GM12878 (cell line): ENCODE data around the gene IDH3G. TPM values are rescaled to one million over a fixed set of nuclear protein-coding genes. Genes with fewer than 3 reads are reported as not detected.

Experiments
- CHD2 ChIP-seq: IDR thresholded peaks from 2 replicates; pipeline ENCODE4 v1.6.1; 2011; ENCODE audit warnings: low read depth, low read length, improper control_type of control experiment, borderline replicate concordance
- EP300 ChIP-seq, 2 experiments: fragments of 150-350 bp in 1 of 2; IDR thresholded peaks; 2 replicates each; pipeline ENCODE4 v1.6.1; 2011 to 2012; ENCODE audit warnings: low read depth in 2 of 2, low read length in 2 of 2, borderline replicate concordance in 1 of 2, improper control_type of control experiment in 1 of 2, inconsistent platforms in 1 of 2; ENCODE audit not compliant: control insufficient read depth in 1 of 2
- HDGF ChIP-seq: fragments of 450-650 bp; IDR thresholded peaks from 2 replicates; pipeline ENCODE4 v1.6.1; 2016; ENCODE audit warnings: antibody characterized with exemption
- PAX5 ChIP-seq: IDR thresholded peaks from 2 replicates; pipeline ENCODE4 v1.6.1; 2011; ENCODE audit warnings: low read depth, low read length, borderline replicate concordance
- polyA plus RNA-seq, 11 experiments: library from polyadenylated mRNA; depleted of rRNA in 4 of 11; unstranded in 6 of 11; stranded (reverse) in 5 of 11; fragments of >200 nt; fragmentation: Nextera tagmentation in 4 of 11; fragmentation: Illumina TruSeq in 1 of 11; extraction: Ambion mirVana in 4 of 11; extraction: Trizol in 1 of 11; gene quantifications; 1 replicate in 1 of 11; 2 replicates in 10 of 11; pipeline versions ENCODE4 v1.2.1 to v1.2.3, GENCODE V29; 2011 to 2016; ENCODE audit warnings: inconsistent platforms in 2 of 11, missing spikeins in 2 of 11, low read depth in 1 of 11
- total RNA-seq, 4 experiments: library from RNA; depleted of rRNA in 3 of 4; stranded (reverse); fragments of >200 nt in 3 of 4; fragmentation: Illumina TruSeq in 1 of 4; extraction: Trizol in 1 of 4; gene quantifications; 2 replicates each; pipeline versions ENCODE4 v1.2.1 to v1.2.3, GENCODE V29; 2013 to 2021
- TF ChIP-seq, protein P1 (sequence below): fragments of 450-650 bp; formaldehyde crosslinking; IDR thresholded peaks from 2 replicates; pipeline ENCODE4 v1.4.0; 2022; ENCODE audit warnings: mild to moderate bottlenecking, moderate library complexity
- TF ChIP-seq, protein P2 (sequence below): fragments of 450-650 bp; formaldehyde crosslinking; IDR thresholded peaks from 2 replicates; pipeline ENCODE4 v1.4.0; 2020; ENCODE audit warnings: mild to moderate bottlenecking, moderate library complexity

Gene IDH3G
- total and polyA plus RNA-seq, 10 of the 15 experiments (the other 5 are each of a cell fraction or from before 2014, with no cell fraction given) = 26.3 to 102 (median 66.6) TPM

DNA sequence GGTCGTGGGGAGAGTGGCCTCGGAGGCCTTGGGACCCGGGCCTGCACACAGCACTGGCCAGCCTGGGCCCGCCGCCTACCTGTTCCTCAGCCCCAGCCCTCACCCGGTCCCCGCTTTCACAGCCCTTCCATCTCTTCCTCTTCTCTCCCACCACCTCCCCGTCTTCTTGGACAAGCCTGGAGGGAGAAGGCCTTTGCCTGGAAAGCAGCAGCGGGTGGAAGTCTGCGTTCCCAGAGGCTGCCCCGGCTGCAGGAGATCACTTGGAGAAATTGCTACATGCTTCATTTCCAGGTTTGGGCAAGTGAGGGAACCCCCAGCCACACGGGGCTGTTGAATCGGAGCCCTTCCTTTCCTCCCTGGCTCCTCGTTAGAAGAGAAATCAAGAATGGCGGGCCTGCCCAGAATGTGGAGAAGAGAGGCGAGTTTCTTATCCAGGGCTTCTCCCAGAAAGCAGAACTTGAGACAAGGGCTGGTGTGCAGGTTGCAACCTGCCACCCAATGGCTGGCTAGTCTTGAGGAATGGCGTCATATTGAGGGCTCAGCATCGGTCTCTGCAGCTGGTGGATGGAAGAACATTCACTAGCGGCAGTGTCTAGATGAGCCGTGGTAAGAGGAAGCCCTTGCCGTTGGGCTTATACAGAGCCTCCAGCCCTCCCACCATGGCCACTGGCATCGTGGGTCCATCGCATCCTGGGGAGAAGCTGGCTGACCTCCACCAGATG is 37.4 kb upstream of the IDH3G start (continued):
- TF ChIP-seq, protein P1, sequence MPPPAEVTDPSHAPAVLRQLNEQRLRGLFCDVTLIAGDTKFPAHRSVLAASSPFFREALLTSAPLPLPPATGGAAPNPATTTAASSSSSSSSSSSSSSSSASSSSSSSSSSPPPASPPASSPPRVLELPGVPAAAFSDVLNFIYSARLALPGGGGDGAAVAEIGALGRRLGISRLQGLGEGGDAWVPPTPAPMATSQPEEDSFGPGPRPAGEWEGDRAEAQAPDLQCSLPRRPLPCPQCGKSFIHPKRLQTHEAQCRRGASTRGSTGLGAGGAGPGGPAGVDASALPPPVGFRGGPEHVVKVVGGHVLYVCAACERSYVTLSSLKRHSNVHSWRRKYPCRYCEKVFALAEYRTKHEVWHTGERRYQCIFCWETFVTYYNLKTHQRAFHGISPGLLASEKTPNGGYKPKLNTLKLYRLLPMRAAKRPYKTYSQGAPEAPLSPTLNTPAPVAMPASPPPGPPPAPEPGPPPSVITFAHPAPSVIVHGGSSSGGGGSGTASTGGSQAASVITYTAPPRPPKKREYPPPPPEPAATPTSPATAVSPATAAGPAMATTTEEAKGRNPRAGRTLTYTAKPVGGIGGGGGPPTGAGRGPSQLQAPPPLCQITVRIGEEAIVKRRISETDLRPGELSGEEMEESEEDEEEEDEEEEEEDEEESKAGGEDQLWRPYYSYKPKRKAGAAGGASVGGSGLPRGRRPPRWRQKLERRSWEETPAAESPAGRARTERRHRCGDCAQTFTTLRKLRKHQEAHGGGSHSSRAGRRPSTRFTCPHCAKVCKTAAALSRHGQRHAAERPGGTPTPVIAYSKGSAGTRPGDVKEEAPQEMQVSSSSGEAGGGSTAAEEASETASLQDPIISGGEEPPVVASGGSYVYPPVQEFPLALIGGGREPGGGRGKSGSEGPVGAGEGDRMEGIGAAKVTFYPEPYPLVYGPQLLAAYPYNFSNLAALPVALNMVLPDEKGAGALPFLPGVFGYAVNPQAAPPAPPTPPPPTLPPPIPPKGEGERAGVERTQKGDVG (CRISPR knock-in tag) = no peak
- TF ChIP-seq CHD2 (no peak), PAX5 (no peak), EP300 (IDR thresholded peaks at IDR 0.05; ENCODE audit: borderline replicate concordance in 1 of 2, control insufficient read depth in 1 of 2, low read depth in 2 of 2, low read length in 2 of 2) (no peak), HDGF (no peak)
- TF ChIP-seq, protein P2, sequence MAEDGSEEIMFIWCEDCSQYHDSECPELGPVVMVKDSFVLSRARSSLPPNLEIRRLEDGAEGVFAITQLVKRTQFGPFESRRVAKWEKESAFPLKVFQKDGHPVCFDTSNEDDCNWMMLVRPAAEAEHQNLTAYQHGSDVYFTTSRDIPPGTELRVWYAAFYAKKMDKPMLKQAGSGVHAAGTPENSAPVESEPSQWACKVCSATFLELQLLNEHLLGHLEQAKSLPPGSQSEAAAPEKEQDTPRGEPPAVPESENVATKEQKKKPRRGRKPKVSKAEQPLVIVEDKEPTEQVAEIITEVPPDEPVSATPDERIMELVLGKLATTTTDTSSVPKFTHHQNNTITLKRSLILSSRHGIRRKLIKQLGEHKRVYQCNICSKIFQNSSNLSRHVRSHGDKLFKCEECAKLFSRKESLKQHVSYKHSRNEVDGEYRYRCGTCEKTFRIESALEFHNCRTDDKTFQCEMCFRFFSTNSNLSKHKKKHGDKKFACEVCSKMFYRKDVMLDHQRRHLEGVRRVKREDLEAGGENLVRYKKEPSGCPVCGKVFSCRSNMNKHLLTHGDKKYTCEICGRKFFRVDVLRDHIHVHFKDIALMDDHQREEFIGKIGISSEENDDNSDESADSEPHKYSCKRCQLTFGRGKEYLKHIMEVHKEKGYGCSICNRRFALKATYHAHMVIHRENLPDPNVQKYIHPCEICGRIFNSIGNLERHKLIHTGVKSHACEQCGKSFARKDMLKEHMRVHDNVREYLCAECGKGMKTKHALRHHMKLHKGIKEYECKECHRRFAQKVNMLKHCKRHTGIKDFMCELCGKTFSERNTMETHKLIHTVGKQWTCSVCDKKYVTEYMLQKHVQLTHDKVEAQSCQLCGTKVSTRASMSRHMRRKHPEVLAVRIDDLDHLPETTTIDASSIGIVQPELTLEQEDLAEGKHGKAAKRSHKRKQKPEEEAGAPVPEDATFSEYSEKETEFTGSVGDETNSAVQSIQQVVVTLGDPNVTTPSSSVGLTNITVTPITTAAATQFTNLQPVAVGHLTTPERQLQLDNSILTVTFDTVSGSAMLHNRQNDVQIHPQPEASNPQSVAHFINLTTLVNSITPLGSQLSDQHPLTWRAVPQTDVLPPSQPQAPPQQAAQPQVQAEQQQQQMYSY = no peak
